Fibroblast of lung (primary cell): Measurements from ENCODE around the gene MAT2B.

Source experiments
- CTCF ChIP-seq, 2 donors: IDR thresholded peaks in 1 of 2; conservative IDR thresholded peaks in 1 of 2; 1 replicate in 1 of 2; 2 replicates in 1 of 2; pipeline ENCODE4 v1.5.1; 2011 to 2012; ENCODE audit warnings: low read length in 2 of 2, control low read depth in 1 of 2, inconsistent platforms in 1 of 2, low read depth in 1 of 2, mild to moderate bottlenecking in 1 of 2
- EZH2 ChIP-seq: IDR thresholded peaks from 2 replicates; pipeline ENCODE4 v1.5.1; 2012; ENCODE audit warnings: low read length, control low read depth, mild to moderate bottlenecking; ENCODE audit errors: missing control alignments

- peak; percentile 41 to 58 for TF ChIP-seq CTCF (conservative IDR thresholded peaks at IDR 0.05 in 1 of 2, IDR thresholded peaks at IDR 0.05 in 1 of 2; ENCODE audit: low read depth in 1 of 2, low read length in 2 of 2)
- TF ChIP-seq EZH2, result no peak
These were observed 2.0 kb upstream of the MAT2B start for GRCh38 chr5:163503106-163504078.
